ENCODE results near the gene DOK4. TPM values are rescaled to one million over a fixed set of nuclear protein-coding genes. Genes with fewer than 3 reads are reported as not detected.

The DOK4 gene
- total and polyA plus RNA-seq, 2 of the 8 experiments (the other 6 are each of a cell fraction or from before 2014, with no cell fraction given): 24.0 to 28.9 TPM

GRCh38 chr16:57452021-57452420 lies 34.3 kb downstream of the DOK4 start:
- H4K5ac ChIP-seq (ENCODE audit: insufficient read length, low read depth, low read length): no peak overlapping the region
- no peak overlapping the region for H3K4ac ChIP-seq (replicated peaks; ENCODE audit: insufficient read length, low read depth, low read length)
- no peak overlapping the region for H3K23ac ChIP-seq (ENCODE audit: insufficient read length)
- no peak overlapping the region for H3K27ac ChIP-seq (ENCODE audit: low read depth, low read length)
- no peak overlapping the region for H3K14ac ChIP-seq (ENCODE audit: insufficient read length)
- no peaks in the 10 kb centered on the region for H4K20me1 ChIP-seq (replicated peaks in 1 of 2; ENCODE audit: control insufficient read depth in 1 of 2, insufficient read depth in 2 of 2, low read length in 2 of 2)
- no peak overlapping the region for H3K4me3 ChIP-seq (ENCODE audit: extremely low read depth in 1 of 4, insufficient read depth in 2 of 4, low read depth in 3 of 4, low read length in 4 of 4)
- H2BK15ac ChIP-seq (ENCODE audit: low read length): no peak overlapping the region
- no peak for FAIRE-seq
- DNase-seq (ENCODE audit: low read depth in 1 of 2, low spot score in 2 of 2): no peak
- H3K79me2 ChIP-seq (ENCODE audit: control insufficient read depth in 1 of 2, insufficient read depth in 2 of 2, low read length in 2 of 2): peaks cover 0 to 6% of the 10 kb centered on the region in 2 experiments; a peak in 2 of 4 replicates
- no peak overlapping the region for H3K18ac ChIP-seq (ENCODE audit: extremely low read depth, low read length)
- no peak overlapping the region for H2BK12ac ChIP-seq (ENCODE audit: low read depth, low read length)
- H3K36me3 ChIP-seq (ENCODE audit: control insufficient read depth in 2 of 4, insufficient read depth in 4 of 4, low read length in 3 of 4): peaks cover 1 to 32% (median 8%) of the 10 kb centered on the region in 4 experiments; a peak in 7 of 8 replicates
- no peaks in the 10 kb centered on the region for H3K23me2 ChIP-seq (ENCODE audit: low read depth, low read length)
- H3K9ac ChIP-seq (replicated peaks in 1 of 4; ENCODE audit: extremely low read depth in 1 of 4, low read depth in 3 of 4, low read length in 3 of 4): no peak overlapping the region
- no peak overlapping the region for H2BK20ac ChIP-seq (ENCODE audit: low read length)
- H3K4me1 ChIP-seq (replicated peaks in 1 of 4; ENCODE audit: control insufficient read depth in 3 of 4, insufficient read depth in 4 of 4, low read length in 3 of 4): no peaks in the 10 kb centered on the region
- H3K27me3 ChIP-seq (replicated peaks in 1 of 4; ENCODE audit: control insufficient read depth in 3 of 4, extremely low read depth in 1 of 4, insufficient read depth in 3 of 4, low read length in 3 of 4): no peaks in the 10 kb centered on the region
- H4K8ac ChIP-seq (ENCODE audit: extremely low read depth, insufficient read depth, low read length): no peak overlapping the region
- no peaks in the 10 kb centered on the region for H3K9me3 ChIP-seq (ENCODE audit: insufficient read depth in 2 of 2, low read depth in 1 of 2, low read length in 1 of 2)
- WGBS, 2 experiments (ENCODE audit: extremely low coverage in 1 of 2, insufficient coverage in 1 of 2, insufficient read length in 1 of 2, insufficient replicate concordance in 2 of 2, low coverage in 1 of 2, low lambda C conversion rate in 2 of 2, missing lambda C conversion rate in 1 of 2): 95% methylated on average over 10 of the region's 10 CpGs; no CpG with 5 or more reads in 1 of the 2 experiments
- ChIA-PET CTCF (ENCODE audit: partially characterized antibody) (interaction anchor here (1.0 to 1.3 kb wide), 2 partner anchors 12 to 35 kb away, joined by 3 to 4 read pairs; no protein-coding TSS in a partner anchor), POLR2A (ENCODE audit: partially characterized antibody) (interaction anchor here (0.9 to 1.1 kb wide), 3 partner anchors 10 to 35 kb away, joined by 3 to 6 read pairs (median 4); partner anchors contain the start of gene POLR2C)
- H2BK5ac ChIP-seq (ENCODE audit: low read depth, low read length): no peak overlapping the region
- no peak overlapping the region for H3K56ac ChIP-seq (replicated peaks; ENCODE audit: insufficient read length, low read depth, low read length)
- no peaks in the 10 kb centered on the region for H3K79me1 ChIP-seq (ENCODE audit: low read depth, low read length)
- no peak overlapping the region for H4K91ac ChIP-seq (replicated peaks; ENCODE audit: insufficient read length, low read length)
- no peak overlapping the region for H2BK120ac ChIP-seq (replicated peaks; ENCODE audit: low read depth, low read length)
- H2AK5ac ChIP-seq (ENCODE audit: low read depth, low read length): no peak overlapping the region
- no peak overlapping the region for H3K4me2 ChIP-seq (ENCODE audit: insufficient read depth in 1 of 2, low read depth in 2 of 2, low read length in 2 of 2)
- no peak overlapping the region for H2AFZ ChIP-seq (ENCODE audit: low read length)
- TF ChIP-seq KDM1A (IDR thresholded peaks at IDR 0.05; ENCODE audit: borderline replicate concordance, low read length) (no peak), USF2 (IDR thresholded peaks at IDR 0.05; ENCODE audit: low read length) (no peak), GTF2F1 (IDR thresholded peaks at IDR 0.05; ENCODE audit: borderline replicate concordance, low read depth, low read length) (no peak), CBX8 (IDR thresholded peaks at IDR 0.05; ENCODE audit: borderline replicate concordance, low read depth, low read length) (no peak), CHD1 (IDR thresholded peaks at IDR 0.05; ENCODE audit: low read depth, low read length) (no peak), TAF7 (optimal IDR thresholded peaks at IDR 0.05; ENCODE audit: borderline replicate concordance, low read depth, low read length) (no peak), YY1 (IDR thresholded peaks at IDR 0.05; ENCODE audit: low read depth, low read length) (no peak), ATF2 (IDR thresholded peaks at IDR 0.05; ENCODE audit: low read length) (no peak), JUND (IDR thresholded peaks at IDR 0.05; ENCODE audit: low read length) (no peak), SP4 (IDR thresholded peaks at IDR 0.05; ENCODE audit: low read length) (no peak), RXRA (IDR thresholded peaks at IDR 0.05; ENCODE audit: insufficient read depth, low read depth, low read length) (no peak)

Data from H1 (cell line).